Kidney (tissue), 14 donors: ENCODE data around the gene PLEKHS1. TPM values are rescaled to one million over a fixed set of nuclear protein-coding genes. Genes with fewer than 3 reads are reported as not detected.

Source experiments
- DNase-seq, 5 donors: peaks; one replicate each; pipeline ENCODE4 v3.0.0-alpha.2; 2013 to 2020
- FAIRE-seq: peaks from 2 replicates; lab custom pipeline; 2012; peaks lifted over from hg19 to GRCh38; lab: Jason Lieb, UNC
- H3K27ac ChIP-seq, 2 donors: one replicate each; pipeline ENCODE4 v1.7.0; 2013; ENCODE audit warnings: low read depth in 2 of 2, low read length in 2 of 2, inconsistent platforms in 1 of 2
- H3K27me3 ChIP-seq: one replicate; pipeline ENCODE4 v1.7.1; 2013; ENCODE audit warnings: low read length, inconsistent platforms; ENCODE audit not compliant: control insufficient read depth, insufficient read depth
- H3K36me3 ChIP-seq, 3 donors: one replicate each; pipeline versions ENCODE4 v1.7.0 to v1.7.1; 2013; ENCODE audit warnings: low read length in 3 of 3, control low read depth in 1 of 3, inconsistent platforms in 1 of 3; ENCODE audit not compliant: insufficient read depth in 3 of 3, control insufficient read depth in 2 of 3
- H3K4me1 ChIP-seq, 3 donors: one replicate each; pipeline versions ENCODE4 v1.7.0 to v1.7.1; 2013; ENCODE audit warnings: low read length in 3 of 3, inconsistent platforms in 1 of 3, low read depth in 1 of 3; ENCODE audit not compliant: control insufficient read depth in 2 of 3, insufficient read depth in 2 of 3
- H3K4me3 ChIP-seq, 3 donors: one replicate each; pipeline versions ENCODE4 v1.7.0 to v1.8.1; 2013; ENCODE audit warnings: low read length in 3 of 3, control low read depth in 1 of 3, inconsistent platforms in 1 of 3
- H3K9ac ChIP-seq, 3 donors: one replicate each; pipeline versions ENCODE4 v1.7.0 to v1.7.1; 2013; ENCODE audit warnings: low read length in 3 of 3, control low read depth in 1 of 3, inconsistent platforms in 1 of 3
- H3K9me3 ChIP-seq, 3 donors: one replicate each; pipeline versions ENCODE4 v1.7.0 to v1.7.1; 2013; ENCODE audit warnings: low read length in 3 of 3, control low read depth in 1 of 3, inconsistent platforms in 1 of 3; ENCODE audit not compliant: control insufficient read depth in 2 of 3, insufficient read depth in 1 of 3
- intact Hi-C: fragments of 100-400 bp; cut with DNase I; formaldehyde crosslinking; loops from one replicate; pipeline ENCODE4 v1.11.1; 2022
- polyA plus RNA-seq: library from polyadenylated mRNA; stranded (reverse); fragments of 350-450 nt; fragmentation: Illumina TruSeq; extraction: RNeasy Lipid Tissue Mini Kit (QIAGEN cat#74804); gene quantifications from one replicate; pipeline ENCODE4 v1.2.3, GENCODE V29; 2014; ENCODE audit warnings: low read depth, low replicate concordance; ENCODE audit not compliant: insufficient read depth
- total RNA-seq: library from RNA; stranded (reverse); fragmentation: NEBNext Ultra II Directional; extraction: Animal tissue kit (Norgen Biotek cat#: 25700); gene quantifications from one replicate; pipeline ENCODE4 v1.2.1, GENCODE V29; 2021
- TF ChIP-seq, protein P1 (sequence below): IDR thresholded peaks from 3 replicates; pipeline ENCODE4 v1.5.1; 2012; ENCODE audit warnings: mild to moderate bottlenecking, moderate library complexity, borderline replicate concordance; ENCODE audit not compliant: insufficient read depth; ENCODE audit errors: extremely low read depth
- donor health status: control.
- donor health status: control.
- donor health status: control.
- donor health status: control.
- donor health status: control.
- donor health status: DM: yes; HTN: yes; CAD: no.
- donor health status: Normal renal cell carcinoma (clear cell type).

The PLEKHS1 gene
- total and polyA plus RNA-seq, 2 donors from 2014 or later = 0.17 to 0.41 TPM

DNA sequence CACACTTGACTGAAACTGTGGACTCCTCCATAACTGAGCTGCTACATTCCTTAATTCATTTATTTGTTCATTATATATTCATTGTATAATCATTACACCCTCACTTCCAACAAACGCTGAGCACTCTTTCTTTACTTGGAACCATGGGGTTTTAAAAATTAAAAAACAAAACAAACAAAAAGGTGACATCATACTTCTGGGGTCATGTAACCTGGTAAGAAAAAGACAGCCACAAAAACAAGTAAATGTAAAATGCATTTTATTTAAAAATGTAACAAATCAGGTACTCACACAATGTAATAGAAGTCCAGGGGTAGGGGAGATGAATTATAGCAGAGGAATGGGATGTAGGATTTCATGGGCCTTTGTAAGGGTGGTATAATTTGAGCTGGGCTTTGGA lies 25.1 kb downstream of the PLEKHS1 start:
- TF ChIP-seq, protein P1, sequence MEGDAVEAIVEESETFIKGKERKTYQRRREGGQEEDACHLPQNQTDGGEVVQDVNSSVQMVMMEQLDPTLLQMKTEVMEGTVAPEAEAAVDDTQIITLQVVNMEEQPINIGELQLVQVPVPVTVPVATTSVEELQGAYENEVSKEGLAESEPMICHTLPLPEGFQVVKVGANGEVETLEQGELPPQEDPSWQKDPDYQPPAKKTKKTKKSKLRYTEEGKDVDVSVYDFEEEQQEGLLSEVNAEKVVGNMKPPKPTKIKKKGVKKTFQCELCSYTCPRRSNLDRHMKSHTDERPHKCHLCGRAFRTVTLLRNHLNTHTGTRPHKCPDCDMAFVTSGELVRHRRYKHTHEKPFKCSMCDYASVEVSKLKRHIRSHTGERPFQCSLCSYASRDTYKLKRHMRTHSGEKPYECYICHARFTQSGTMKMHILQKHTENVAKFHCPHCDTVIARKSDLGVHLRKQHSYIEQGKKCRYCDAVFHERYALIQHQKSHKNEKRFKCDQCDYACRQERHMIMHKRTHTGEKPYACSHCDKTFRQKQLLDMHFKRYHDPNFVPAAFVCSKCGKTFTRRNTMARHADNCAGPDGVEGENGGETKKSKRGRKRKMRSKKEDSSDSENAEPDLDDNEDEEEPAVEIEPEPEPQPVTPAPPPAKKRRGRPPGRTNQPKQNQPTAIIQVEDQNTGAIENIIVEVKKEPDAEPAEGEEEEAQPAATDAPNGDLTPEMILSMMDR = no peak
- Histone ChIP-seq H3K36me3 (no peaks in the 10 kb centered on the region), H3K27me3 (no peaks in the 10 kb centered on the region), H3K4me1 (no peaks in the 10 kb centered on the region), H3K4me3 (no peak overlapping the region), H3K9me3 (no peaks in the 10 kb centered on the region), H3K27ac (no peak overlapping the region), H3K9ac (no peak overlapping the region)
- intact Hi-C loops = no loop called here
- no peak for FAIRE-seq
- DNase-seq = no peak

DNA sequence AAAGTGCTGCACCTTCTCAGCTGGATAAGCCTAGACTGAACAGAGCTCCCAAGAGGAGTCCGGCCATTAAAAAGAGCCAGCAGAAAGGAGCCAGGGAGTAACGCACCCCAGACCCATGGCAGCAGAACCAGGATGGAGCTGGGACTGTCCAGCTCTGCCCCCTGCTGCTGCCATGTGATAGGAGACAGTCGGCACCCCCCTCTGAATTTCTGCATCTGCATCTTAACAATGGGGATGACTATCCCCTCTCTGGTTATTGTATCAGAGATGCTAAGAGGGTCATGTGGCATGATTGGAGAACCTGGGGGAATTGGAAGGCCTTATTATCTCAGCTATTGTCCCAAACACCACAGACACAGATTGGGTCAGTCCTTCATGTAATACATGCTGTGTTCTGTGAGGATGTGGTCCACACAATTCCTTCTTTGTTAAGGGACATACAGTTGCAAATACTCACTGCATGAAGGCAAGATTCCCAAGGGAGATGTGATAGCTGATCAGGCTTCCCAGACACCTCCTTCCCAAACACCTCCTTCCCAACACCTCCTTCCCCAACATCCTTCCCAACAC lies 29.3 kb downstream of the PLEKHS1 start:
- no peak for FAIRE-seq
- TF ChIP-seq, protein P1 = no peak
- Histone ChIP-seq H3K4me3 (no peak overlapping the region), H3K27me3 (no peaks in the 10 kb centered on the region), H3K9ac (no peak overlapping the region), H3K36me3 (no peaks in the 10 kb centered on the region), H3K9me3 (no peaks in the 10 kb centered on the region), H3K4me1 (no peaks in the 10 kb centered on the region), H3K27ac (no peak overlapping the region)
- intact Hi-C loops = no loop called here
- no peak for DNase-seq

DNA sequence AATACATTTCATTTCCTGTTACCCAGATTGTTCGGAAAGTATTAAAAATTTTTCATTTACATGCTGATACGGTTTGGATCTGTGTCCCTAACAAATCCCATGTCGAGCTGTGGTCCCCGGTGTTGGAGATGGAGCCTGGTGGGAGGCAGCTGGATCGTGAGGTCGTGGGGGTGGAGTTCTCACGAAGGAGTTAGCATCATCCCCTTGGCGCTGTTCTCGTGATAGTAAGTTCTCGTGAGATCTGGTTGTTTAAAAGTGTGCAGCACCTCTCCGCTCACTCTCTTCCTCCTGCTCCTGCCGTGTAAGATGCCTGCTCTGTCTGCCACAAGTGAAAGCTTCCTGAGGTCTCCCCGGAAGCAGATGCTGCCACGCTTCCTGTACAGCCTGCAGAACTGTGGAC lies 30.9 kb downstream of the PLEKHS1 start:
- H3K9me3 ChIP-seq = no peaks in the 10 kb centered on the region
- no peak for FAIRE-seq
- no peaks in the 10 kb centered on the region for H3K4me1 ChIP-seq
- H3K9ac ChIP-seq = no peak overlapping the region
- intact Hi-C loops = no loop called here
- TF ChIP-seq, protein P1 = no peak
- no peak overlapping the region for H3K4me3 ChIP-seq
- DNase-seq = no peak
- no peaks in the 10 kb centered on the region for H3K27me3 ChIP-seq
- no peak overlapping the region for H3K27ac ChIP-seq
- H3K36me3 ChIP-seq = no peaks in the 10 kb centered on the region
